Stimulated activated CD4-positive, alpha-beta T cell treated with anti-CD3 and anti-CD28 coated beads, Interleukin-12 subunit alpha, Interleukin-12 subunit beta, amount 100 ng/mL, for 48 hours (primary cell): ENCODE data around the gene CUZD1.
"Not testable (repeated sequence)": the region's sequence is repeated elsewhere in the genome, so short reads cannot be mapped to it uniquely, and the experiment has no call there.

Experiments
- DNase-seq, 3 donors: peaks; one replicate each; pipeline ENCODE4 v3.0.0-alpha.2; 2020; ENCODE audit warnings: low read depth in 2 of 3, low spot score in 1 of 3

CUZD1 gene

GRCh38 chr10:122845783-122846332 lies at the start of gene CUZD1:
CUZD1 (minus strand) TSS chr10:122845857; CDS start chr10:122845843, 14 bp downstream.
- no peak for DNase-seq

- no peak for DNase-seq
Observed at GRCh38 chr10:122894261-122894944, 48.7 kb upstream of the CUZD1 start.

GRCh38 chr10:122884166-122884565 lies 38.5 kb upstream of the CUZD1 start:
- no peak for DNase-seq

GRCh38 chr10:122882766-122883165 lies 37.1 kb upstream of the CUZD1 start:
- DNase-seq, result no peak

GRCh38 chr10:122879339-122880273 lies 33.9 kb upstream of the CUZD1 start, which contains the start of gene FAM24B:
FAM24B (minus strand) TSS chr10:122879581; CDS start chr10:122850515, 29,066 bp downstream.
- peak; percentile 89 to 93 (median 91) for DNase-seq

GRCh38 chr10:122878799-122879338 lies 33.2 kb upstream of the CUZD1 start:
- DNase-seq, result no peak

GRCh38 chr10:122877264-122877663 lies 31.6 kb upstream of the CUZD1 start:
- DNase-seq, result no peak

- no peak for DNase-seq
Observed at GRCh38 chr10:122876467-122876855, 30.8 kb upstream of the CUZD1 start.

- no peak for DNase-seq
Observed at GRCh38 chr10:122875843-122876466, 30.3 kb upstream of the CUZD1 start.

GRCh38 chr10:122871947-122872346 lies 26.3 kb upstream of the CUZD1 start:
- not testable (repeated sequence) for DNase-seq

- not testable (repeated sequence) for DNase-seq
Observed at GRCh38 chr10:122868768-122869167, 23.1 kb upstream of the CUZD1 start.

- not testable (repeated sequence) for DNase-seq
Observed at GRCh38 chr10:122866757-122867482, 21.3 kb upstream of the CUZD1 start.

GRCh38 chr10:122864901-122865300 lies 19.2 kb upstream of the CUZD1 start:
- no peak for DNase-seq

GRCh38 chr10:122864194-122864592 lies 18.5 kb upstream of the CUZD1 start:
- no peak for DNase-seq

- no peak for DNase-seq
Observed at GRCh38 chr10:122863216-122864193, 17.8 kb upstream of the CUZD1 start.

GRCh38 chr10:122861711-122862161 lies 16.1 kb upstream of the CUZD1 start:
- DNase-seq, result no peak

GRCh38 chr10:122859527-122859926 lies 13.9 kb upstream of the CUZD1 start:
- no peak for DNase-seq

GRCh38 chr10:122858042-122858441 lies 12.4 kb upstream of the CUZD1 start:
- DNase-seq, result not testable (repeated sequence)

GRCh38 chr10:122856902-122857301 lies 11.2 kb upstream of the CUZD1 start:
- DNase-seq, result no peak
